Natural killer cell treated with Interleukin-12 subunit alpha and Interleukin-12 subunit beta and Interleukin-15 and Interleukin-18, amount 100 ng/mL, for 72 hours (primary cell): ENCODE measurements around the gene MAGEB2. TPM values are rescaled to one million over a fixed set of nuclear protein-coding genes. Genes with fewer than 3 reads are reported as not detected.

Experiments
- ATAC-seq, 2 donors: fragments of 150-1000 bp; cut with Tn5 transposase in 1 of 2; sonication (Bioruptor Pico), chemical (Tn5 transposase) in 1 of 2; 2 replicates each; pipeline ENCODE4 v1.10.0; 2021
- DNase-seq: peaks from one replicate; pipeline ENCODE4 v3.0.0; 2022; ENCODE audit warnings: low spot score
- H3K27ac Mint-ChIP-seq, 2 donors: 1 replicate in 1 of 2; 2 replicates in 1 of 2; pipeline ENCODE4 v1.8.0; 2022; ENCODE audit warnings: mixed read lengths in 2 of 2, mild to moderate bottlenecking in 1 of 2, moderate library complexity in 1 of 2
- H3K27me3 Mint-ChIP-seq, 2 donors: 1 replicate in 1 of 2; 2 replicates in 1 of 2; pipeline ENCODE4 v1.8.0; 2022; ENCODE audit warnings: mixed read lengths in 2 of 2
- H3K36me3 Mint-ChIP-seq: one replicate; pipeline ENCODE4 v1.8.0; 2022; ENCODE audit warnings: mixed read lengths
- H3K4me1 Mint-ChIP-seq, 2 donors: 1 replicate in 1 of 2; 2 replicates in 1 of 2; pipeline ENCODE4 v1.8.0; 2022; ENCODE audit warnings: low read depth in 2 of 2, mixed read lengths in 2 of 2, mild to moderate bottlenecking in 1 of 2
- H3K4me3 Mint-ChIP-seq: one replicate; pipeline ENCODE4 v1.8.0; 2022; ENCODE audit warnings: mixed read lengths
- H3K9me3 Mint-ChIP-seq: 2 replicates; pipeline ENCODE4 v1.8.0; 2022; ENCODE audit warnings: mixed read lengths
- total RNA-seq, 2 donors: library from RNA; stranded (reverse); gene quantifications; one replicate each; pipeline ENCODE4 v1.2.3, GENCODE V29; 2022

Gene MAGEB2
- total RNA-seq, 2 donors from 2014 or later: not detected

- no peaks in the 10 kb centered on the region for H3K36me3 Mint-ChIP-seq
- H3K4me3 Mint-ChIP-seq: no peak within 1 kb of the TSS
- ATAC-seq: no peak
- no peaks in the 10 kb centered on the region for H3K27me3 Mint-ChIP-seq
- no peak within 1 kb of the TSS for H3K27ac Mint-ChIP-seq
- no peak for DNase-seq
- no peaks in the 10 kb centered on the region for H3K9me3 Mint-ChIP-seq
- no peaks in the 10 kb centered on the region for H3K4me1 Mint-ChIP-seq
Measured at GRCh38 chrX:30241724-30242415, 26.5 kb downstream of the MAGEB2 start, which contains the start of gene MAGEB4. Gene MAGEB4, plus strand, starts transcription at chrX:30242000. Its CDS starts 136 bp downstream, at chrX:30242136.

GRCh38 chrX:30246769-30247489 lies 31.6 kb downstream of the MAGEB2 start, which contains the start of gene MAGEB1:
Gene MAGEB1, plus strand, starts transcription at chrX:30247146. Its CDS starts 3,348 bp downstream, at chrX:30250494.
- Mint-ChIP-seq H3K9me3 (no peaks in the 10 kb centered on the region), H3K27me3 (no peaks in the 10 kb centered on the region)

GRCh38 chrX:30248854-30249253 lies 33.5 kb downstream of the MAGEB2 start:
- no peaks in the 10 kb centered on the region for H3K9me3 Mint-ChIP-seq
- H3K36me3 Mint-ChIP-seq: no peaks in the 10 kb centered on the region
- DNase-seq (no peak), ATAC-seq (no peak)
- H3K27ac Mint-ChIP-seq: no peak overlapping the region
- H3K4me1 Mint-ChIP-seq: no peaks in the 10 kb centered on the region
- H3K4me3 Mint-ChIP-seq: no peak overlapping the region
- H3K27me3 Mint-ChIP-seq: no peaks in the 10 kb centered on the region

More at GRCh38 chrX:30246769-30247489, 31.6 kb downstream of the MAGEB2 start, which contains the start of gene MAGEB1:
- Mint-ChIP-seq H3K36me3 (no peaks in the 10 kb centered on the region), H3K27ac (no peak within 1 kb of the TSS), H3K4me3 (no peak within 1 kb of the TSS), H3K4me1 (no peaks in the 10 kb centered on the region)
- DNase-seq (no peak), ATAC-seq (no peak)

GRCh38 chrX:30253257-30253656 lies 37.9 kb downstream of the MAGEB2 start:
- H3K9me3 Mint-ChIP-seq: peaks cover 3% of the 10 kb centered on the region
- no peaks in the 10 kb centered on the region for H3K36me3 Mint-ChIP-seq
- no peak for DNase-seq
- no peak overlapping the region for H3K27ac Mint-ChIP-seq
- no peak for ATAC-seq
- no peaks in the 10 kb centered on the region for H3K4me1 Mint-ChIP-seq
- peaks cover 0 to 2% of the 10 kb centered on the region in 2 donors for H3K27me3 Mint-ChIP-seq
- no peak overlapping the region for H3K4me3 Mint-ChIP-seq

- ATAC-seq: no peak
- H3K4me3 Mint-ChIP-seq: no peak overlapping the region
- peaks cover 6% of the 10 kb centered on the region for H3K9me3 Mint-ChIP-seq
- H3K4me1 Mint-ChIP-seq: no peaks in the 10 kb centered on the region
- DNase-seq: no peak
- peaks cover 0 to 3% of the 10 kb centered on the region in 2 donors for H3K27me3 Mint-ChIP-seq
- no peaks in the 10 kb centered on the region for H3K36me3 Mint-ChIP-seq
- no peak overlapping the region for H3K27ac Mint-ChIP-seq
Measured at GRCh38 chrX:30259927-30260326, 44.6 kb downstream of the MAGEB2 start.

- no peak for ATAC-seq
- Mint-ChIP-seq H3K4me3 (no peak overlapping the region), H3K27ac (no peak overlapping the region)
Measured at GRCh38 chrX:30261012-30261411, 45.6 kb downstream of the MAGEB2 start.

GRCh38 chrX:30262763-30263162 lies 47.4 kb downstream of the MAGEB2 start:
- H3K9me3 Mint-ChIP-seq: peaks cover 3% of the 10 kb centered on the region
- no peaks in the 10 kb centered on the region for H3K36me3 Mint-ChIP-seq
- H3K27ac Mint-ChIP-seq: no peak overlapping the region
- H3K4me3 Mint-ChIP-seq: no peak overlapping the region
- H3K27me3 Mint-ChIP-seq: peaks cover 0 to 3% of the 10 kb centered on the region in 2 donors
- ATAC-seq (no peak), DNase-seq (no peak)
- H3K4me1 Mint-ChIP-seq: no peaks in the 10 kb centered on the region

More at GRCh38 chrX:30261012-30261411, 45.6 kb downstream of the MAGEB2 start:
- Mint-ChIP-seq H3K36me3 (no peaks in the 10 kb centered on the region), H3K4me1 (no peaks in the 10 kb centered on the region), H3K9me3 (peaks cover 6% of the 10 kb centered on the region), H3K27me3 (peaks cover 0 to 3% of the 10 kb centered on the region in 2 donors)
- DNase-seq: no peak

Other genes starting within 250 kb of the MAGEB2 start
- not detected for gene MAGEB3, start 15.1 kb downstream of the MAGEB2 start, total RNA-seq
- not detected for gene MAGEB4, start 26.4 kb downstream of the MAGEB2 start, total RNA-seq
- not detected for gene MAGEB1, start 31.6 kb downstream of the MAGEB2 start, total RNA-seq
- gene NR0B1, start 93.8 kb downstream of the MAGEB2 start, total RNA-seq: not detected